CD4-positive, alpha-beta T cell treated with Interleukin-6 for 4 hours (primary cell): Measurements from ENCODE around the gene WASL.
A peak's percentile ranks its signal among the peaks of the same experiment; 100 is the strongest.
"Not testable (repeated sequence)": the region's sequence is repeated elsewhere in the genome, so short reads cannot be mapped to it uniquely, and the experiment has no call there.

ENCODE experiments used
- DNase-seq: peaks from one replicate; pipeline ENCODE4 v3.0.0-alpha.2; 2020; ENCODE audit warnings: mixed read lengths

WASL gene

GRCh38 chr7:123748734-123749536 lies at the start of gene WASL:
WASL (minus strand) TSS chr7:123749003; CDS start chr7:123748734, 269 bp downstream.
- DNase-seq: peak; percentile 90

DNA sequence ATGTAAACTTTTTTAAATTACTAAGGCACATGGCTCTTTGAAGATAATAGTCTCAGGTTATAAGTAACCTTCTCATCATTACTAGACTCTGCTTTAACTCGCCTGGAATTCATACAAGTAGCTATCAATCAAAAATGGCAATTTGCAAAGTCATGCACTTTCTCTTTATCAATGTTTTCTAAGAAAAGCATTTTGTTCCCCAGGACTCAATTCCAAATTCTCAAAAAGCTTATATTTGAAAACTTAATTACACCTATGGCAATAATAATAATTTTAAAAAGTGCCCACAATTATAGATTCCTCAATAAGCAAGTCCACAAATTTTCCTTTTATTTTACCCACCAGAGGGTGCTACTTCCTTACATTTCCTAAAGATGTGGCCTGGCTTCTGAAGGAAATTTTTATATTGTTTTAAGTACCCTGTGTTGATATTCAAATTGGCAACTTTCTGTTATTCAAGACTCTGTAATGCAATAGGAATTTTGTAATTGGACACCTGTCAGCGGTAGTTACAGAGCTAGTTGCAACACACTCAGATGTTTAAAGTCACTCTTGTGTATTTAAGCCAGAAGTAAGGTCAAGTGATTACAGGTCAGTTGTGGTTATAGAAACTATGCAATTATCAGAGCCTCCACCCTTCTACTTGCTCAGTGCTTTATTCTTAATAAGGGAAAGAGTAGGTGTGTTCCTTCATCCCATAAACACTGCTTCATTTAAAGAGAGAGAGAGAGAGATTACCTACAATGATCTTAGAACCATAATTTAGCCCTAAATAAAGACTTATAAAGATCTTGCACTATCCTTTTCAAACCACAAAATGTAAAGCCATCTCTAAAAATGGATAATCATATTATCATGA lies 49.1 kb upstream of the WASL start:
- no peak for DNase-seq

GRCh38 chr7:123796568-123796967 lies 47.8 kb upstream of the WASL start:
- DNase-seq: no peak

GRCh38 chr7:123795917-123796316 lies 47.1 kb upstream of the WASL start:
- DNase-seq: no peak

DNA sequence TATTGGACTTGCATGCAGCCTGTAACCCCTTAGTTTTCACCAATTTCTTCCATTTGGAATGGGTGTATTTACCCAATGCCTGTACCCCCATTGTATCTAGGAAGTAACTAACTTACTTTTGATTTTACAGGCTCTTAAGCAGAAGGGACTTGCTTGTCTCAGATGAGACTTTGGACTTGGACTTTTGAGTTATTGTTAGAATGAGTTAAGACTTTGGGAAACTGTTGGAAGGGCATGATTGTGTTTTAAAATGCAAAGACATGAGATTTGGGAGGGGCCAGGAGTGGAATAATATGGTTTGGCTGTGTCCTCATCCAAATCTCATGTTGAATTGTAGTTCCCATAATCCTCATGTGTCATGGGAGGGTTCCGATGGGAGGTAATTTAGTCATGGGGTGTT lies 46.3 kb upstream of the WASL start:
- not testable (repeated sequence) for DNase-seq

GRCh38 chr7:123792547-123792946 lies 43.7 kb upstream of the WASL start:
- no peak for DNase-seq

DNA sequence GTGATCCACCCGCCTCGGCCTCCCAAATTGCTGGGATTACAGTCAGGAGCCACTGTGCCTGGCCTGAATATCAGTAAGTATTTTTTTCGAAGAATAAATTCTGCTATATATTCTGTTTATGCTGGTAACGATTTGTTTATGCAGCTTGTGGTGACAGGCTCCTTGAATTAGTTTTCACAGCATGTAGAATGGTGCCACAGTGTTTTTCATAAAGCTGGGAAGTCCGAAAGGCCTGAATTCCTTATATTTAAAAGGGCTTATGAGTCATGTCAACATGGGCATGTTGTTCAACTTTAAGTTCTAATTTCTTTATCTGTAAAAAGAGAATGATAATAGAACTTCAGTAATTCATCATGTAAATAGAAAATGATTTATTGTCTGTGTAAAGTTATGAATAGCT lies 42.2 kb upstream of the WASL start:
- DNase-seq: no peak

DNA sequence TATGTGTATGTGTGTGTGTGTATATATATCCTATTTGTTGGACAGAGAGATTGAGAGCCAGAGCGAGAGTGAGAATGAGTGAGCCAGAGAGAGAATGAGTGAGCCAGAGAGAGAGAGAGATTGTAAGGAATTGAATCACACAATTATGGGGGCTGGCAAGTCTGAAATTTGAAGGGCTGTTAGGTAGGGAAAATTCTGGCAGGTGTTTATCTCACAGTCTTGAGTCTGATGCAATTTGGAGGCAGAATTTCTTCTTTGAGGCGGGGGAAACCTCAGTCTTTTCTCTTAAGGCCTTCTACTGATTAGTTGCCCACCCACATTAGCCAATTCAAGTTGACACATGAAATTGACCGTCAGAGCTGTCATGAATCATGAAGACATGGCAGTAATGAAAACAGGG lies 41.0 kb upstream of the WASL start:
- no peak for DNase-seq

GRCh38 chr7:123789206-123789784 lies 40.5 kb upstream of the WASL start:
- DNase-seq: no peak

DNA sequence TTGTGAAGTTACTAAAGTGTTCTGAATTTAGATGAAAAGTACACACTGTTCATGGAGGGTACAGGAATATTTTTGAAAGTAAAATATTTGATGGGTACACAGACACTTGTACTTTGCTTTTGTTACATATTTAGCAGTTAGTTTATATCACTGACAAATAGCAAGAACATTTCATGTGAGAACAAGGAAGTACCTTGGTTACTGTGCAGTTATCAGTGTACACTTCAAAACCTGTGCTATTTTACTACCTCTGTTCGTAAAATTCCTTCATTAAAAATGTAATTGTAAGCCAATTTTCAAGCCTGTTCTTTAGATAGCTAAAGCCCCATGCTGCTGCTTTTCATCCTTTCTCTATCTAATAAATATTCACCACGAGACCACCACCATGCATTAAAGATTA lies 39.8 kb upstream of the WASL start:
- no peak for DNase-seq

- no peak for DNase-seq
These were observed 38.6 kb upstream of the WASL start for GRCh38 chr7:123787220-123788007.

- DNase-seq: no peak
These were observed 35.5 kb upstream of the WASL start for GRCh38 chr7:123784263-123784662.

DNA sequence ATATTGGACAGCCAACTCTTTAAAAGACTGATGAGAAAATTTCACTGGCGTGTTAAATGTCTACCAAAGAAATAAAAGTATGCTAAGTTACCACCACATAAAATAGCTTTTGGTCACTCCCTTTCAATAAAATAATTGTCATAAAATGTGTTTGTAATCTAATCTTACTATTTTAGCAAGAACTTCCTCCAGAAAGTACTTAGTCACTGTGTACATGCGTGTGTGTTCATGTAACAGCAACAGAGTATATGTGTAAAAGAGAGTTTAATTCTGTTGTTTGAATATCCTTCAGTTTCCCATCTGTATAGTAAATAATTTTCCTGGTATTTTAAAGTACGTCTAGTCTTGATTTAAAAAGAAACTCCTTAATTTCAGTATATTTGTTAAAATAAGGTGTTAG lies 35.0 kb upstream of the WASL start:
- no peak for DNase-seq

DNA sequence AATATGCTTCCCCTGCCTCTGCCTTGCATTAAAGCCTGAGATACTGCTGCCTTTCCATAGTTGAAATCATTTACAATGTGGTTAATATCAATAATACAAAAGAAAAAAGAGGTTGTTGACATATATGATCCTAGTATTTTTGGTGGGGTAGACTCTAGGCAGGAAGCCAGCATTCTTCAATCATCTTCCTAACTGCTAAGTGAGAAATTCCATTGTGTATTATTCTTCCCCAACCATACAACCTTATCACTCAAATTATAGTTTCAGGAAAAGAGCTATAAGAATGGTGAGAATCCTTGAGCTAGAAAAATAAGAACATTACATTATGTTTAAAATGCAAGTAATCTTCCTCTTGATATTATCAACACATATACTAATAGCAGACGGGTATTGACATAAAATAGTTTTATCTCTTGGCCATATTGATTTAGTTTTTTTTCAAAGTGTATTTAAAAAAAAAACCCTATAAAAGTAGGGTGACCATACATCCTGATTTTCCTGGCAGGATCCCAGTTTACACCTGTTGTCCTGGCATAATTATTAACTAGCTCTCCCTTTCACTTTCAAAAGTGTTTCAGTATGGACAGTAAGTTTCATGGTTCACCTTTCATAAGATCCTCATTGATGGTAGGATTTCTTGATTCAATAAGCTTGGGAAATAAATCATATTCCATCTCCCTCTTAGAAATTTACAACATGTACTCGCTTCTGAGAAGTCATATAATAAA lies 33.4 kb upstream of the WASL start:
- no peak for DNase-seq

GRCh38 chr7:123780472-123780871 lies 31.7 kb upstream of the WASL start:
- DNase-seq: not testable (repeated sequence)

DNA sequence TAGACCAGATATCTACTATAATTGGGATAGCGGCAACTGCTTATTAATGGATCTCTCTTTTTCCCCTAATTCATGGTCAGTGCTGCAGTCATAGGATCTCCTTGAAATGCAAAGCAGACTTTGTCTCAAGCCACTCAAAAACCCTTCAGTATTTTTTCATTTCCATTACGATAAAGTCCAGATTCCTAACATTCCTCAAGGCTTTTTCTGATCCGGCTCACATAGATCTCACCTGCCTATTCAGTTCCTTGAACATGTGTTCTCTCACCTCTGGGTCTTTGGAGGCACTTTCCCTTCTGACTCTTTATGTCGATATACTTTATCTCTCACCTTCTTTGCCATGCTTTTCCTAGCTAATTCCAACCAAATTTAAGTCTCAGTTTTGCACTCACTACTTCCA lies 25.7 kb upstream of the WASL start:
- no peak for DNase-seq

GRCh38 chr7:123773481-123773880 lies 24.7 kb upstream of the WASL start:
- no peak for DNase-seq

DNA sequence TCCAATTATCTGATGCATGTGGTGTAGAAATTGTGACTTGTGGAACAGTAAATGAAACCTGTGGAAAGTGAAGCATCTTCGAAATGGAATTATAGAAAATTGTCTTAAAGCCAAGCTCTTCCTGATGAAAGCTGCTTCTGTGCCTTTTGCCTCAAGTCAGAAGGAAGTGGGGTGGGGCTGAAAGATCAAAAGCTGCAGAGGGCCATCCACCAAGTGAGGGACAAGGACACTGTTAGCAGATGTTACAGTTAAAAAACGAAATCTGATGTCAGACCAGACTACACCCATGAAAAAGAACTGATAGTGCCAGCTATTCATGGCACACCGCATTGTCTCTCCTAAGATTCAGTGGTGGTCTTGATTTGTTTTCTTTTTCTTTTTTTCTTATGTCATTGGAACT lies 23.8 kb upstream of the WASL start:
- no peak for DNase-seq

- DNase-seq: no peak
These were observed 23.0 kb upstream of the WASL start for GRCh38 chr7:123771846-123772245.

GRCh38 chr7:123771256-123771655 lies 22.5 kb upstream of the WASL start:
- no peak for DNase-seq

- no peak for DNase-seq
These were observed 21.6 kb upstream of the WASL start for GRCh38 chr7:123770378-123770777.

DNA sequence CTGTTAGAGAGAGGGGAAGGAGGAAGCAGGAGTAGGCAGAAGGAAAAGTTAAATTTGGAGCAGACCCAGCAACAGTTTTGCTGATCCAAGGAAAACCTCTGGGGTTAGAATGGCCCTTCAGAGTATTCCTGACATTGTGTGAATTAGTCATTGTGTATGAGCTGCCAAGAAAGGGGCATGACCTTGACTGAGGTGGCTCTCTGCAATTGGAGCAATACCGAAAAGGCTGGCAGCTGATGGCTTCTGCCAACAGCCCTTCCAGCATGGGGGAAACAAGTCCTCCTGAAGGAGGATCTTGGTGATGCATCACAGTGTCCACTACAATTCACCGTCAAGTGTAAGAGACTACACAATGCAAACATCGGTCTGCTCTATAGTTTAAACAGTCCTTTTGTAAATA lies 20.6 kb upstream of the WASL start:
- no peak for DNase-seq
